Stimulated activated CD4-positive, alpha-beta T cell treated with anti-CD3 and anti-CD28 coated beads, TNF-alpha, amount 100 ng/mL, for 48 hours (primary cell): ENCODE measurements around the gene TIMM29.
"Not testable (repeated sequence)": the region's sequence is repeated elsewhere in the genome, so short reads cannot be mapped to it uniquely, and the experiment has no call there.

Source experiments
- DNase-seq, 3 donors: peaks; one replicate each; pipeline ENCODE4 v3.0.0-alpha.2; 2020; ENCODE audit warnings: low read depth in 3 of 3

Gene TIMM29

GRCh38 chr19:10943412-10943811, 14.8 kb downstream of the TIMM29 start:
- DNase-seq, result not testable (repeated sequence)

GRCh38 chr19:10945264-10945663, 16.7 kb downstream of the TIMM29 start:
- DNase-seq, result no peak

- no peak for DNase-seq
These were observed 18.5 kb downstream of the TIMM29 start for GRCh38 chr19:10946958-10947657.

DNA sequence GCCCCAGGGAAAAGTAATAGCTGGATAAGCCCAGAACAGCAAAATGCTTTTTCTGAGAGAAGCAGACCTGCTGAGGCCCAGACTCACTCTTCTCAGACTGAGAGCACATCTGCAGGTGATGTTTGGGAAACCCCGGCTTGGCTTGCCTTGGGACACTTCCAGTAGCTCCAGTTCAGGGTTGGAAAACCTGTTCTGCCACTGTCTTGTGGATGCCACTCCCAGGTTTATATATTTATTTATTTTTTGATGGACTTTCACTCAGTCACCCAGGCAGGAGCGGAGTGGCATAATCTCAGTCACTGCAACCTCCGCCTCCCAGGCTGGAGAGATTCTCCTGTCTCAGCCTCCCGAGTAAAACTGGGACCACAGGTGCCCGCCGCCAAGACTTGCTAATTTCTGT, 24.2 kb downstream of the TIMM29 start:
- no peak for DNase-seq

- not testable (repeated sequence) for DNase-seq
These were observed 30.8 kb downstream of the TIMM29 start for GRCh38 chr19:10959277-10959968.

DNA sequence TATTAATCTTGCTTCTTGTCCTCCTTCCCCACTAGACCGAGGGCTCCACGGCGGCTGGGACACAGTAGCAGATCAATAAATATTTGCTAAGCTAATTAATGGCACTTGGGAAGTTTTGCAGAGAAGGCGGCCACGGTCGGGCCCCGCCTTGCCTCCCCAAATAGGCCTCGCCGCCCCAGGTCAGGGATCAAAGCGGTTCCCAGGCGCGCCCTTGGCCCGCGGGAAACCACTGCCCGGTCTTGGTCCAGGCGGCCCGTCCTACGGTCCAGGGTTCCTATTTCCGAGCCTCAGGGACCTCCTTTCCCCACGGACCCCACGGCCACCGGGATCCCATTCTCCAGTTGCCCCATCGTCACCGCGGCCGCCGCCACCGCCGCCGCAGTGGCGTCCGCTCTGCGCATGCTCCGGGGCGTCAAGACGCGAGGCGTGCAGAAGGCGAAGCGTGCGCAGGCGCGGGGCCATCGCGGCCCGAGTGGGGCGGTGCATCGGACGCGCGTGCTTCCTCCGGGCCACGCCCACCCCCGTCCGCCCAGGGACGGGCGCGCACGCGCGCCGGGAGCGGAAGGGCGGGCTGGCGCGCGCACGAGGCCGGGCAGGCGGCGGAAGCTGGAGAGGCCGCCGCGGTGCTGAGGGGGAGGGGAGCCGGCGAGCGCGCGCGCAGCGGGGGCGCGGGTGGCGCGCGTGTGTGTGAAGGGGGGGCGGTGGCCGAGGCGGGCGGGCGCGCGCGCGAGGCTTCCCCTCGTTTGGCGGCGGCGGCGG, 31.9 kb downstream of the TIMM29 start, which contains the start of gene SMARCA4:
SMARCA4 (plus strand) TSS at position 717 of the 759 bp plus-strand sequence. CDS start 23,122 bp downstream, outside the sequence.
- peak; percentile 96 to 97 (median 96) for DNase-seq

DNA sequence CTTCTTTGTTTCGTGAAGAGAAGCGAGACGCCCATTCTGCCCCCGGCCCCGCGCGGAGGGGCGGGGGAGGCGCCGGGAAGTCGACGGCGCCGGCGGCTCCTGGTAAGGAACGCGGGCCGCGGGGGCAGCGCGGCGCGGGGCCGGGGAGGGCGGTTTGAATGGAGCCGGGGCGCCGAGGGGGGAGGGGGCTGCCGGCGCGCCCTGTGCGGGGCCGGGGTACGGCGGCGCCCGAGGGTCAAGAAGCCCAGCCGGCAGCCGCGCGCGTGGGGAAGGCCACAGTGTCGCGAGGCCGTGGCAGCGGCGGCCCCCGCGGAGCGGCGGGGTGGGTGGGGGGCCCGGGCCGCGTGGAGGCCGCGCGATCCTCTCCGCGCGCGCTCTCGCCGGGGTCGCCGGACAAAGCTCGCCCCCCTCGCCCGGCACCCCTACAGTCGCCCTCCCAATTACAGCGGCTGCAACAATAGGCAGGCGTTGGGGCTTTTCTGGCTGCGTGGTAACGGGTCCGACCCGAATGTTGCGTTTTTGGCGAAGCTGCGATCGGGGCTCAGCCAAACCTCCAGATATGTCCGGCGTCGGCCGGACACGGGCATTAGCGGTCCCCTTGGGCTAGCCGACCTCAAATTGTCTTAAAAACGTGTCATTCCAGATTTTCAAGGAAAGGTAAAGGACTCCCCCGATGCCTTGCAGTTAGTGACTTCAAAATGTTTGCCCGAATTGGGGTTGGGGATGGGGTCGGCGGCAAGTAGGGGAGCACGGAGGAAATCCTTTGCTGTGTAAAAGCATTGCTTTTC, 32.7 kb downstream of the TIMM29 start:
- DNase-seq, result peak in 1 of 3 donors; percentile 27

DNA sequence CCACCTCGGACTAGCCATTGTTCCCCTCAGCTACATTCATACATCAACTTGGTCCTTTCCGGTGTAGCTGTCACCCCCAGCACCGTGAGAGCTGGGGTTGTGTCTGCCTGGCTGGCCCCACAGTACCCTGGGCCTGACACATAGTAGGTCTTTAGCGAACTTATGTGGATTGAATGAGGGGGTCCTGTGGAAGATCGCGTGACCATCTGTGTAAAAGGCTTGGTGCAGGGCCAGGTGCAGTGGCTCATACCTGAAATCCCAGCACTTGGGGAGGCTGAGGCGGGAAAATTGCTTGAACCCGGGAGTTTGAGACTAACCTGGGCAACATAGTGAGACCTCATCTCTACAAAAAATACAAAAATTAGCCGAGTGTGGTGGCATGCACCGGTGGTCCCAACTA, 34.3 kb downstream of the TIMM29 start:
- no peak for DNase-seq

GRCh38 chr19:10963865-10964264, 35.3 kb downstream of the TIMM29 start:
- DNase-seq, result no peak

DNA sequence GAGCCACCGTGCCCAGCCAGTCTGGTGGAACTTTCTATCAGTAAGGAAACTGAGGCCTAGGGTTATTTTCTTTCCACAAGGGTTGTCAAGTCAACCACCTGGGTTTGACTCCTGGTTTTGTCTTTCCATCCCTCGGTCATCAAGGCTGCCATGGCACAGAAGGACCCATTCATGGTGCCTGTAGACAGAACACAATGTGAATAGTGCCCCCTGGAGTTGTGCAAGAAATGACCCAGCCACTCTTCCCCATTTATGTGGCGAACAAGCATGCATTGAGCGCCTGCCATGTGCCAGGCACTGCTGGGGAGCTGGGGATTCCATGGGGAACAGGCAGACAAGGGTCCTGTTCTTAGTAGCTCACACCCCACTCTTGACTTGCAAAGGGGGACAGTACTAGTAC, 36.3 kb downstream of the TIMM29 start:
- no peak for DNase-seq

- no peak for DNase-seq
These were observed 36.8 kb downstream of the TIMM29 start for GRCh38 chr19:10965398-10965797.

DNA sequence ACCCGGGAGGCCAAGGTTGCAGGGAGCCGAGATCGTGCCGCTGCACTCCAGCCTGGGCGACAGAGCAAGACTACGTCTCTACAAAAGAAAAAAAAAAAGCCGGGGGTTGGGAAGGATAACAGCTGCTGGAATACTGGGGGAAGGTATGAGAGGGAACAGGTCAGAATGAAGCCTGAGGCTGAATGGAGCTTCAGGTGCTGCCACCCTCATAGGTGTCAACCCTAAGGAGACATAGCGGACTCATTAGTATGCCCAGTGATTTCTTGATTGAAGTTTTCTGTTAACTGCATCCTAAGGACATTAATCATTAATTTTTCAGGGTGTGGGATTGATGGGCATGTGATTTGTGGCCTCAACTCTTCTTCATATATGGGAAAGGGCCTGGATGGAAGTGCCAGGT, 38.2 kb downstream of the TIMM29 start:
- no peak for DNase-seq

GRCh38 chr19:10968527-10969135, 40.0 kb downstream of the TIMM29 start:
- no peak for DNase-seq

- DNase-seq, result no peak
These were observed 42.6 kb downstream of the TIMM29 start for GRCh38 chr19:10971107-10971726.

DNA sequence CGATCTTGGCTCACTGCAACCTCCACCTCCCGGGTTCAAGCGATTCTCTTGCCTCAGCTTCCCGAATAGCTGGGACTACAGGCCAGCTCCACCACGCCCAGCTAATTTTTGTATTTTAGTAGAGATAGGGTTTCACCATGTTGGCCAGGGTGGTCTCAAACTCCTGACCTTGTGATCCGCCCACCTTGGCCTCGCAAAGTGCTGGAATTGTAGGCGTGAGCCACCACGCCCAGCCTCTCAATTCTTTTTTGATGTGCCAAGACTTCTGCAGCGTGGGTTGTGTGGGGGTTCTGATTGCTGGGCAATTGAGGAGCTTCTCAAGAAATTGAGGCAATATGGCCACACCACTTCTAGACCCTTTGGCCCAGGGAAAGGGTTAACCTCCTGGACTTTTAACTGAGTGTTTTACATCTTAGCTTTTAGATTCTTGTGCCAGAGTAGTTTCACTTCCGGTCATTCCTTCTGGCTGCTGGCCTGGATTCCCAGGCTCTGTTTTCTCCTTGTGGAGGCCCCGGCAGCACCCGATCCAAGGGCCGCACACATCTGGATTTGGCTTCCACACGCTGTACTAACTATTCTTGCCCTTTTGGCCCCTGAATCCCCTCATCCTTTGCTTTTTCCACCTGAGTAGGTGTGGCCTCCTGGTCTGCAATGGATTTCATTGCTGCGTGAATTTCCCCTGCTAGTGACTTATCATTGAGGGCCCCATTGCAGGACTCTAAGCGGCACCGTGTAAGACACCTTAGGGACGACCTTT, 46.9 kb downstream of the TIMM29 start:
- DNase-seq, result no peak

DNA sequence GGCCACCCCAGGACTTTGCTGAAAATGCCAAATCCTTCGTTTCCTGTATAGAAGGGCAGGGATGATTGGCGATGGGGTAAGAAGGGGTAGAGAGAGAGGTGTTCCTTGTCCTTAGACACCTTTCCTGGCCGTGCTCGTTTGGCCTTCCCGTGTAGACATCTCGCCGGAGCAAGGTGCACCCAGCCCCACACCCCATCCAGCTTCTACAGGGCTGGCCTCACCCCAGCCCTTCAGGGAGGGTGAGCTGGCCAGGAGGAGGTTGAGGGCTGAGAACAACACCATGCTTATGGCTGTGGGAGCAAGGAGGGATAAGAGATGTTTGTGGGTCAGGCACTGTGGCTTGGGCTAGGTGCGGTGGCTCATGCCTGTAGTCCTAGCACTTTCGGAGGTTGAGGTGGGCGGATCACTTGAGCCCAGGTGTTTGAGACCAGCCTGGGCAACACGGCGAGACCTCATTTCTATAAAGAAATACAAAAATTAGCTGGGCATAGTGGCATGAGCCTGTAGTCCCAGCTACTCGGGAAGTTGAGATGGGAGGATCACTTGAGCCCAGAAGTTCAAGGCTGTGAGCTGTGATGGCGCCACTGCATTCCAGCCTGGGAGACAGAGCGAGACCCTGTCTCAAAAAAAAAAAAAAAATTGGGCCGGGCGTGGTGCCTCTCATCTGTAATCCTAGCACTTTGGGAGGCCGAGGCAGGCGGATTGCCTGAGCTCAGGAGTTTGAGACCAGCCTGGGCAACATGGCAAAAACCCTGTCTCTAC, 47.7 kb downstream of the TIMM29 start:
- DNase-seq, result no peak

DNA sequence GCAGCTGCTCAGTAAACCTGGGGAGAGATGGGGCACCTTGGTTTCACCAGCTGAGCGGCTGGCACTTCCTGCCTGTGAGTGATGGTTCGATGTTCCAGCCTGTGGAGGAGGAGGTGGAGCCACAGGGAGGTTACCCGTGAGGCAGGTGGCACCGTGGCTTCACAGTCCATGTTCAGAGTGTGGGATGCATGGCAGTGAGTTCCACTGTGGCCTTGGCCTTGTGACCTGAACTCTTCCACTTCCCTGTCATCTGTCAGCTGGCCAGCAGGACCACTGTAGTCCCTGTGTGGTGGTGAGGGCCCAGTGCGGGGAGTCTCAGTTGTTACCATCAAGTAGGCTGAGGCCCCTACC, 49.1 kb downstream of the TIMM29 start:
- no peak for DNase-seq
